GM18867 (cell line): ENCODE measurements around the gene C1QTNF8.

Source experiments
- ATAC-seq: cut with Tn5 transposase; IDR thresholded peaks from one replicate; pipeline ENCODE4 v1.9.1; 2021; ENCODE audit warnings: mild to moderate bottlenecking, moderate library complexity; ENCODE audit not compliant: unreplicated experiment

C1QTNF8 gene

DNA sequence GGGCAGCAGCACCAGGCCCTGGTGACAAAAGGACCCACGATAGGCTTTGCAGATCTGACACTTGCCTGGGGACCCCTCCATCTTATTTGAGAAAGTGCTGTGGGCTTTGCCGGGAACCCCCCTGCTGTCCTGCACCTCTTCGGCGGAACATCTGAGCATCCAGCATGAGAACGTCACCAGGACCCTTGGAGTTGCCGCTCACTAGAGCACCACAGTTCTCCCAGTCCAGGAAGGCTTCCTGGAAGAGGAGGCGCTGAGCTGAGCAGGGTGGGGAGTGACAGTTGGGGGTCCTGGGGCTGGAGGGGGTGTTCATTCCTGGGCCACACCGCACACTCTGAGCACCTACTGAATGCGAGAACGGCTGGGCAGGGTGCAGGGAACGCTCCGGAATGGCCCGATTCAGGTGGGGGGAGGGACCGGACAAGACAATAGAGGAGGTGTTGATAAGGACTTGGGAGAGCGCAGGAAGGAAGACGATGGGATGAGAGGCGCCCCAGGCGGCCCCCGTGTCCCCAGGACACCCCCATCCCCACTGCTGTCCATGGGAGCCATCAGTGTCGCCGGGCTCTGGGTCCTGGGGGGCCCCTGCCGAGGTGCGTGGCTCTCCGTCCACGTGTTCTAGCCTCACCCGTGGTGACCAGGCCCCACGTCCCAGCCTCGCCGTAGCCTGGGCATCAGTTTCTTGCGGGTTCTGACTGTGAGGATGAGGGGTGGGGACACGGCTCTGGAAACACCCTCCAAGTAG lies 32.1 kb upstream of the C1QTNF8 start:
- no peak for ATAC-seq

DNA sequence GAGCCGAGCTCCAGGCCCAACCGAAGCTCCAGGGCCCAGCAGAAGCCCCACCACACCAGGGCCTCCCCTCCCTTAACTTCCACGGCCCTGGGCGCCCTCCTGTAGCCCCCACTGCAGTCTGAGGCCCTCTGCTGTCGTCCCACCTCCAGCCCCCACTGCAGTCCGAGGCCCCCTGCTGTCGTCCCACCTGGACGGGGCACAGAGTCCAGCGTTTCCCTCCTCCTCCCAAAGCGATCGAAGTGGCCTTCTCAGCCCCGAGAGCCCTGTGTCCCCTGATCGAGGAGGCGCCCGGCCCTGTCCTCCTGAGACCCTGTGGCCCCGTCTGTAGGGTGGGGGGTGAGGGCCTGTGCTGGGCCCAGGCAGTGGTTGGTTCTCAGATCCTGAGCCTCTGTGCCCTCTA lies 31.1 kb upstream of the C1QTNF8 start:
- no peak for ATAC-seq

DNA sequence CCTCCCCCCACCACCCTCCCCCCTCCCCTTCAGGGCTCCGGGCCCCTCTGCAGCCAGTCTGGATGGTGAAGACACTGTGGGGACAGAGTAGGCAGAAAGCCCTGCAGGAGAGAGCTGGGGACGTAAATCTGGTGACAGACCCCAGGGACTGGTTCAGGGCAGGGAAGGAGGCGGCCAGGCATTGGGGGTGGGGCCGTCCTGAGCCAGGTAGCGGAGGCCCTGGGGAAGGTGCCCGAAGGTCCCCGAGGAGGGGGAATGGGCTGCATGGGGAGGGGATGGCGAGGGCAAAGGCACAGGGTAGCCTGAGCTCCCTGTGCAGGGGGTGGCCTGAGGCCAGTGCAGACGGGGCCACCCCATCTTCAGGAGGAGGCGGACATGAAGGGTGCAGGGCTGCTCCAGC lies 30.5 kb upstream of the C1QTNF8 start:
- ATAC-seq, result no peak

DNA sequence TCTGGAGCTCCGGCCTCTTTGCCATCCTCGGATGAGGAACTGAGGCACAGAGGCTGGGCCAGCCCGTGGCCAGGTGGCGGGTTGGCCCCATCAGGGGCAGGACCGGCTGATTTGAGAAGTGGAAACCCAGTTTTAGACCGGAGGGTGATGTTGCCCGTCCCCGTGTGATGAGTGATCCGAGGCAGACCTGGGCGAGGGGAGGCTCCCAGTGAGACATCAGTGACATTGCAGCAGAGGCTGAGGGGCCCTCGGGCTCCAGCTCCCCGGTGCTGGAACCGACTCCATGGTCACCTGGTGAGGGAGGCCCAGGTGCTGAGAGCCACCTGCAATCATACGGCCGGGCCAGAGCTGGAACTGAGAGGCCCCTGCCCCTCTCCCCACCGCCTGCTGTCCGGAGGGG lies 30.0 kb upstream of the C1QTNF8 start:
- no peak for ATAC-seq

DNA sequence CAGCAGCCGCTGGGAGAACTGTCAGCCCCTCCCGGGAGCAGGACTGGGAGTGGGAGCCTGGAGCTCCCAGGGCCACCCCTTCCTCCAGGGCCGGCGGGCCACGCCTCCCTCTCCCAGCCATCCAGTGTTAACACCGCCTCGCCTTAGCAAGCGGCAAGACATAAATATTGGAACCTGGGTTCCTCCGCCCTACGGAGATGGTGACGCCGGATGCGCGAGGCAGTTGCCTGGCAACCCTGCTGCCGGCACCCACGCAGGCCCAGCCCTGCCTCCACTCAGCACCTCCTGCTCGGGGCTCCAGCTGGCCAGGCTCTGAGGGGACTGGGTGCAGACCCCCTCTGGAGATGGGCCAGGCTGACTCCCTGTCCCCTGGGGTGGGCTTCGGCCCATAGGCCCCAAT lies 29.4 kb upstream of the C1QTNF8 start:
- ATAC-seq, result no peak

DNA sequence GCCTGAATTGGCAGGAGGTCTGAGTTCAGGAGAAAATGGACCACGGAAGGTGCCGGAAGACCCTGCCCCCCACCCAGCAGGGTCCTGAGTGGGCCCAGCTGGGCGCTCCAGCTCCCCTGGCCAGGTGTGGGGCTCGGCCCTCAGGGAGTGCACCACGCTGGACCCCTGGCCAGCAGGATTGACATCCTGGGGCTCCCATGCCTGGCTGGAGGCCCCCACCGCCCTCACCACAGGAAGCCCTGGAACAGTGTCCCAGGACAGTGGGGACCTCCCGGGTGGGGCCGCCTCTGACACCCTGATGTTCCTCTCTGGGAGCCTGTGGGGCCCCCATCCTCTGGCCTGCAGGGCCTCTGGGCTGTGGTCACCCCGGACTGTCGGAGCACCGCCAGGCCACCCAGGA lies 28.8 kb upstream of the C1QTNF8 start:
- ATAC-seq, result no peak

DNA sequence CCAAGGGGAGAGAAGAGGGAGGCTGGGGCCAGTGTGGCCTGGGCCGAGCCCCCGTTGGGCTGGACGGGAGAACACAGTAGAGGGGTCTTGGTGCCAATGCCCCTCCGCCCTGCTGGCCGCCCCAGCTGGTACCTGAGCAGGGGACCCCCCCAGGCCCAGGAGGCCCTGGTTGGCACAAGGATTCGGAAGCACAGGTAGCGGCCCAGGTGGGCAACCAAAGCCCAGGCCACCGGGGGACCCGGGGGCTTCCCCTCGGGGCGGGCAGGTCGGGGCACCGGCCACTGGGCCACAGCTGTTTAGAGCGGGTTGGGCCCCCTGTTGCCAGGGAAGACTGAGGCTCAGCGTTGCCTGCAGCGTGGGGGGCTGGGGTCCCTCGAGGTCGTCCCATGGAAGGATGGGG lies 28.2 kb upstream of the C1QTNF8 start:
- no peak for ATAC-seq

DNA sequence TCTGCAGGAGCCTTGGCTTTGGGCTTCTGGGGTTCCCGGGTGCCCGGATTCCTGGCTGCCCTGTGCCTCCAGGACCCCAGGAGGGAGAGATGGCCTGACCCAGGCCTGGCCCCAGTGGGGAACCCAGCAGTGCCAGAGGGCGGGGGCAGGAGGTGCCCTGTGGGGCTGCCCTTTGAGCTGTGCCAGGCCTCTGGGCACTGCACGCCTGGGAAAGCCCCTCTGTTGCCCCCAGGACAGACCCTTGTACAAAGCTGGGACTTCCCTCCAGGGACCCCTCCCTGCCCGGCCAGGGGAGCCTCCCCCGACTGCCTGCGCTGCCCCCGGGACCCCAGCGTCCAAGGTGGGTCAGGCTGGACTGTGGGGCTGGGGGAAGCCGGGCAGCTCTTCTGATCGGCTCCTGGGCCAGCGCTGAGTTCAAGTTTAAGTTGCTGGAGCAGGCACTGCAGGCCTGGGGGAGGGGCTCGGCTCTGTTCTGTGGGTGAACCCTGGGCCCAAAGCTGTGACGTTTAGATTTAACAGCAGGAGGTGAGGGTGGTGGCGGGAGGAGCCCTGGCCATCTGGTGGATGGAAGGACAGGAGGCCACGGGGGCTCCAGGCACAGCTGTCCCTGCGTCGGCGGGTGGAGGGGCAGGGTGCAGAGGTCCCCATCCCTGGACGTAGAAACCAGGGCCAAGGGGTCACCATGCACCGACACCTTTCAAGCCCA lies 27.6 kb upstream of the C1QTNF8 start:
- no peak for ATAC-seq

DNA sequence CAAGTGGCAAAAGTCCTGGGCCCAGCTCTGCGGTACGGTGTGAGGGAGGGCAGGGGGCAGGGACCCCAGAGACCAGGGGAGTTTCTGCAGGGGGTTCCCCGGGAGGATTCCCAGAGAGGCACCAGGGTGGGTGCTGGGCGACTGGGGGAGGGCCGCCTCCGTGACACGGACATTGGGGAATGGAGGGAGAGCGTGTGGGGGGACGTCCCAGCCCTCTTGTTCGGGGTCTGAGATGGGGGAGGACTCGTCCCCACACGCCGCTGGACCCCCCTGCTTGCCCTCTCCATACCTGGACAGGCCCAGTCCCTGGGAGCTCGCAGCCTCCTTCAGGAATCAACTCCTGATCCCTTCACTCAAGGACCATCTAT lies 26.3 kb upstream of the C1QTNF8 start:
- no peak for ATAC-seq

DNA sequence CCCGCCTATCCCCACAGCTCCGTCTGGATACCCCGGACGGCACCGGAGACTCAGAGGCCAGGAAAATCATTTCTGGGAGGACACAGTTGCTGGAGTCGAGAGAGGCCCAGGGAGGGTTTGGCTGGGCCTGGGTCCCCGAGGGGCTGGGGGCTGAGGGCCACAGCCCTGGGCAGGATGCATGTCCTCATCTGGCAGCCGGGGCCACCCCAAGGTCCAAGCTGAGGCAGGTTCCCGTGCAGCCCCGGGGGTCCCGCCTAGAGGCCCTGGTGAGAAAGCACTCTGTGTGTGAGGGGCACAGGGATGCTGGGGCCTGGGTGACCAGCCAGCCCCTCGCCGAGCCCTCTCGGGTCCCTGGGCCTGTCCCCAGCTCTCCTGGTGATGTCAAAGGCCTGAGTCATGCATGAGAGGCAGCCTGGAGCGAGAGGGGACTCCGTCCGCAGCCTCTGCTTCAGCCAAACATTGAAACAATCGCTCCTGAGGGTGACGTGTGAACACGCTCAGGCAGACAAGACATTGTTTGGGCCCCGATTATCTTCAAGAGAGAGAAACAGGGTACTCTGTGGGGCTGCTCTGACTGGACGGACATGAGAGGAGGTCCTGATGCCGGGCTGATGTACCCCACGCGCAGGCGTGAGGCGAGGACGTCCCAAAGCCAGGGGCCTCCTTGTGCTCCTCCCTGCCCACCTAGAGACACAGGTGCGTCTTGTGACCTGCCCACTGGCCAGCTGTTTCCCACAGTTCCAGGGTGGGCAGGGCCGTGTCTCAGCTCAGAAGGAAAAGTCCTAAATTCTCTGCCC lies 25.8 kb upstream of the C1QTNF8 start:
- no peak for ATAC-seq

DNA sequence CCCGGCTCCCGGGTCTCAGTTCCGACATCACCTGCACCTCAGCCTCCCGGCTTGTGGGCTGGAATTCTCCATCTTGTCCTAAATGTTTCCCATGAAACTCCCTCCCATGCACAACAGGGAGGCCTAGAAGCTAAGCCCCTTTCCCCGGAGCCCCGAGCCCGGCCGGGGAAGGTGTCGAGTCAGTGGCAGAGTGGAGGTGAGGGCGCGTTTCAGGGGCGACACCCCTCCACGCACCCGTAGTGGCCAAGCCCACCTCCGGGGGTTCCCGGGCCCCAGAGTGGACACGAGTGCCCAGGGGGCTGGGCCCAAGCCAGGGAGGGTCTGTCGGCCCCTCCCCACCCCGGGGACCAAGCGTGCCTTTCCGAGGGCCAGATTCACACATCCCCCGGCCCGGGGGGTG lies 25.0 kb upstream of the C1QTNF8 start:
- ATAC-seq, result no peak

DNA sequence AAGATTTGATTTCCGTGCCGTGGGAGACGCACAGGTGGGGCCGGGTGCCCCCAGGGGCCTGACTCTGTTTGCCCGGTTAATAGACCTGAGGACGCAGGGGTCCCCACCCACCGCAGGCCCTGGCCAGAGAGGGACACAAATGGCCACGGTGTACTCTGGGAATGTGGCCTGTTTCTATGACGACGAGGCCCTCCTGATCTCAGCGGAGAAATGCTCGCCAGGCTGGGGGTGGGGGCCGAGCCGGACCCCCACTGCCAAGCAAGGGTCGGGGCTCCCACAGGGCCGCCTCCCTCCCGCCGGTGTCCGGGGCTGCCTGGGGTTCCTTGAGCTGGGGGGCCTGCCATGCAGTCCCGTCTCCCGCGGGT lies 24.5 kb upstream of the C1QTNF8 start:
- no peak for ATAC-seq

DNA sequence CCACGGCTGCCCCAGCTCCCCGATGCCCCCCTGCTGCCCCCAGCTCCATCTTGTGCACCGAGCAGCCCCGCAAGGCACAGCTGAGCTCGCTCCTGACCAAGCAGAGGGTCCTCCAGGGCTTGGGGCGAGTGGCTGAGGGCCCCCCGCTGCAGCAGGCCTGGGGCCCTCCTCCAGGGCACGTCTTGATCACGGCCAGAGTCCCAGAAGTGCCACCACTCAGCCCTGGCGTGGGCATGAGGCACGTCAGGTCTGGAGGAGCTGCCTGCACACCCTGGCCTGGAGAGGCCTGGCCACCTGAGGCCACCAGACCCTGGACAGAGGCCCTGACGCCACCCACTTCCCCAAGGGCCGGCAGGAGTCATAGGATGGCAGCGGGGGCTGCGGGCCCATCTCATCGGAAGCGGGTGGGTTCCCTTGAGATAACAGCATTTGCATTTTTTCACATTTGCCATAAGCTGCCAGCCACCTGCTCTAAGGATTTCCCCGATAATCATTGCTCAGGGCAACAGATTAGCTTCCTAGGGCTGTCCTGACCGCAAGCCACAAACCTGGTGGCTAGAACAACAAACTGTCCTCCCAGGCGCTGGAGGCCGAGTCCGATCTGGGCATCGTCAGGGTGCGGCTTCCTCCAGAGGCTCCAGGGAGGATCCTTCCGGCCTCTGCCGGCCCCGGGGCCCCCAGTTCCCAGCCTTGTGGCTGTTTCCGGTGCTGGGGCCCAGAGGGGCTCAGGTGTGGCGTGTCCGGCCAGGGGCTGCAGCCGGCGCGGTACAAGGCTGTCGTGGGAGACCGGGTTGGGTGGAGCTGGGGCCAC lies 23.9 kb upstream of the C1QTNF8 start:
- no peak for ATAC-seq

DNA sequence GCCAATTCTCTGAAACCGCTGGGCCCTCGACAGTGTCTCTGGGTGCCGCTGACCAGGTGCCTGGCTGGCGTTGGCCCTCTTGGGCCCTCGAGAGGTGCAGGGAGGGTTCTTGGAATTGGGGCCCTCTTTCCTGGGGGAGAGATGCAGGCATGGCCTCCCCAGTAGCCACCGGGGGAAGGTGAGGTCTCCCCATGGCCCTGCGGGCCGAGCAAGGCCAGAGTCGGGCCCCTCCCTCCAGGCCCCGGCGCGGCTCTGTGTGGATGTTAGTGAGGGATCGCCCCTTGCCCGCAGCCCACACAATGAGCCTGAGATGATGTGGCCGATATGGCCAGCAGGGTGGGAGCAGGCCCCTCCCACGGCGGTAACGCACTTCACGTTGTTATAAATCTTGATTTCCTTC lies 23.1 kb upstream of the C1QTNF8 start:
- ATAC-seq, result no peak

DNA sequence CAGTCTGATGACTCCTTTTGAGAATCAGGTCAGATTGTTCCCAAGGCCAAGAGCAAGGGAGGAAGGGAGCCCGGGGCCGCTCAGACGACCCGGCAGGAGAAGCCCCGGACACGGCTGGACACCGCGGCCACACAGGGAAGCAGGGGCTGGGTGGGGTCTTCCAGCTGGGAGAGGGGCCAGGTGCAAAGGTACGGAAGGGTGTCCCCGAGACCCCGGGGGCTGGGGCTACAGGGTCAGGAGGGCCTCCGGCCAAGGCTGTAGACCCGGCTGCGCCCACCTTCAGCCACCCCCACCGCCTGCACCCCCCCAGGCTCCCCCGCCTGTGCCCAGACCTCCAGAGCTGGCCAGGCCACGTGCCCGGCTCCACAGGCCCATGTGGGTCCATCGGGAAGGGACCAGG lies 21.9 kb upstream of the C1QTNF8 start:
- no peak for ATAC-seq

DNA sequence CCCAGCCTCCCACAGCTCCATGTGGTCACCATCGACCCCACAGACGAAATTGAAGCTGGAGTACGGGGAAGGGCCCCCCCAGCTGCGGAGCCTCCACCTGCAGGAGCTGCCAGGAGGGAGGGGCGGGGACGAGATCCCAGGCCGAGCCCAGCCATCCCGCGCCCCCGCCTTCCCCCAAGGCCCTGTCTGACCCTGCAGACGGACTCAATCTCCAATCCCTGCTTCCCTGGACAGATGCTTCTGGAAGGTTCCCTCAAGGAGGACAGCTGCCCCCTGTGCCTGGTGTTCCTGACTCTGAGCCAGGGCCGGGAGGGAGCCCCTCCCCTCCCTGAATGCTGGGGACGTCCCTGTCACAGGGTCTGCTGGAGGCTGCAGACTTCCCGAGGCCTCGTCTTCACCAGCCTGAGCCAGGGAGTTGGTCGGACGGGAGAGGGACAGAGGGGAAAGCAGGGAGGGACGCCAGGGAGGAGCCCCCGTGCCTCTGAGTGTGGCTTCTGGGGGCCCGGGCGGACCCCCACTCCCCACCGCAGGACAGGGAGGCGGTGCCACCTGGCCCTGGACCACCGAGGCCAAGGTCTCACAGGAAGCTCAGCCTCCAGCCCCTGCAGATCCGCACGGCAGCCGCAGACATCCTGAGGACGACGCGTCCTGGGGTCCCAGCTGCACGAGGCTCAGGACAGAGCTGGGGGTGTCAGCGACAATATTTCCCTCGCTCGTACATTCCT lies 21.3 kb upstream of the C1QTNF8 start:
- no peak for ATAC-seq

DNA sequence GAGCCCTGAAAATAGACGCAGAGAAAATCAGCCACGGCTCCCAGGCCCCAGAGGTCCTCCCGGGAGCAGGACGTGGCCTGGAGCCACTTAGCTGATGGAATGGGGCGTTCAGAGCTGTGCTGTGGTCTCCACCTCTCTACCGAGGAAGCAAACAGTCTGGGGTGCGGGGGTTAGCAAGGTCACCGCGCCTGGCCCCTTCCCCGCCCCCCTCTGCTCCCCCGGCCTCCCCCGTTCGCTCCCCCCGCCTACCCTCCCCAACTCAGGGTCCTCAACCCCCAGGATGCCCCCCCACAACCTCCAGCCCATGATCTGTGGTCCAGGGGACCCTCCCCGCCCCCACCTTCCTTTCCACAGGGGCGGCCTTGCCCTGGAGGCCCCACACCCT lies 20.6 kb upstream of the C1QTNF8 start:
- ATAC-seq, result no peak

DNA sequence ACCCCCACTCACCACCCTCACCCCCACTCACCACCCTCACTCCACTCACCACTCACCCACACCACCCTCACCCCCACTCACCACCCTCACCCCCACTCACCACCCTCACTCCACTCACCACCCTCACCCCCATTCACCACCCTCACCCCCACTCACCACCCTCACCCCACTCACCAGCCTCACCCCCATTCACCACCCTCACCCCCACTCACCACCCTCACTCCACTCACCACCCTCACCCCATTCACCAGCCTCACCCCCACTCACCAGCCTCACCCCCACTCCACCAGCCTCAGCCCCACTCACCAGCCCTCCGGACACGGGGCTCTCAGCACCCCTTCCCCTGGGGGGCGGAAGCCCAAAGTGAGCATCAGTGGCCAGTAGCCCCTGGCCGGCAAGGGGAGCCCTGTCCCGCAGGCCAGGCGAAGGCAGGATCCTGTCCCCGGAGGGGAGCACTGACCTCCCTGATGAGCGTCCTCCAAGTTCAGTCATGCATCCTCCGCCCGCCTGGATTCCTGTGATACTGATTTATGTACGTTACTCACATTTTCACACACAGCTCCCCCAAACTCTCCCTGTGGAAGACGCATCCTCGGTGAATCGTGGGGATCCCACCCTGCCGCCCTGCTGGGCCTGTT lies 18.0 kb upstream of the C1QTNF8 start:
- no peak for ATAC-seq

DNA sequence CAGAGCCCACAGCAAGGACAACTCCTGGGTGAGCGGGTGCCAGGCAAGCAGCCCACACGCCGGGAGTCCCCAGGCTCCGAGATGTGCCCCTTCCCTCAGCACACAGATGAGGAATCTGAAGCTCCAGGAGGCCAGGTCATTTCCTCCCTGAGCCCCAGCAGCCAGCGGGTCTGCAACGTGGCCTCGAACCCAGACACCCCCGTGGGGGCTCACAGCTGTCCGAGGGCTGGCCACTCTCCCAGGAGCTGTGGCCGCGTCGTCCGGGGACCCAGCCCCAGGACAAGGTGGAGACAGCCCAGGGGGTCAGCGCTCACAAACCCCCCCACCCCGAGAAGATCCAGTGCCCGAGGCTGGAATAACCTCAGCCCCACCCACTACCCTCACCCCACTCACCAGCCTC lies 17.4 kb upstream of the C1QTNF8 start:
- no peak for ATAC-seq

DNA sequence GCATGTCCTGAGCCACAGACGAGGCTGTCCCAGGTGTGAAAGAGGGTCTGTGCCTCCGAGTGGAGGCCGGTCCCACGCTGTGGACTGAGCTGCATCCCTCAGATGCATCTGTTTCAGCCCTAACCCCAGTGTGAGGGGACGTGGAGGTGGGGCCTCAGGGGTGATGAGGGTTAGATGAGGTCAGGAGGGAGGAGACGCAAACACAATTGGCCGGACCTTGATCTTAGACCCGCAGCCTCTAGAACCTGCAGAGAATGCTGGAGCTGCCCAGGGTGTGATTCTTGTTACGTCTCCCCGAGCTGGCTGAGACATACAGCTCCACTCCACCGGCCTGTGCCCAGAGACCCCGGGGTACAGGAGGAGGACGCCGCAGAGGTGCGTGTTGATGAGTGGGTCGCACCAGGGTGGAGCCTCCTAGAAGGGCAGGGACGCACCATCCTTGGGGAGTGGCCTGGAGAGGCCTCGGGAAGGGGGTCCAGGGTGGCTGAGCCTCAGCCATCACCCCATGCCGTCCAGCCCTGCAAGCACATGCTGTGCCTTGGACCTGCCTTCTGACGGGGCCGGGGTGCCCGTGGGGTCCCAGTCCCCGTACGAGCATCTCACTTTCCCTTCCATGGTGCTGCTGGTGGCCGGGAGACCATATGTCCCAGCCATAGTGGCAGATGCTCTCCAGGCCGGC lies 16.6 kb upstream of the C1QTNF8 start:
- no peak for ATAC-seq
